Kidney (tissue), 14 donors: ENCODE measurements around the gene HERC4. TPM values are rescaled to one million over a fixed set of nuclear protein-coding genes. Genes with fewer than 3 reads are reported as not detected.

Experiments
- DNase-seq, 5 donors: peaks; one replicate each; pipeline ENCODE4 v3.0.0-alpha.2; 2013 to 2020
- FAIRE-seq: peaks from 2 replicates; lab custom pipeline; 2012; peaks lifted over from hg19 to GRCh38; lab: Jason Lieb, UNC
- H3K27ac ChIP-seq, 2 donors: one replicate each; pipeline ENCODE4 v1.7.0; 2013; ENCODE audit warnings: low read depth in 2 of 2, low read length in 2 of 2, inconsistent platforms in 1 of 2
- H3K27me3 ChIP-seq: one replicate; pipeline ENCODE4 v1.7.1; 2013; ENCODE audit warnings: low read length, inconsistent platforms; ENCODE audit not compliant: control insufficient read depth, insufficient read depth
- H3K36me3 ChIP-seq, 3 donors: one replicate each; pipeline versions ENCODE4 v1.7.0 to v1.7.1; 2013; ENCODE audit warnings: low read length in 3 of 3, control low read depth in 1 of 3, inconsistent platforms in 1 of 3; ENCODE audit not compliant: insufficient read depth in 3 of 3, control insufficient read depth in 2 of 3
- H3K4me1 ChIP-seq, 3 donors: one replicate each; pipeline versions ENCODE4 v1.7.0 to v1.7.1; 2013; ENCODE audit warnings: low read length in 3 of 3, inconsistent platforms in 1 of 3, low read depth in 1 of 3; ENCODE audit not compliant: control insufficient read depth in 2 of 3, insufficient read depth in 2 of 3
- H3K4me3 ChIP-seq, 3 donors: one replicate each; pipeline versions ENCODE4 v1.7.0 to v1.8.1; 2013; ENCODE audit warnings: low read length in 3 of 3, control low read depth in 1 of 3, inconsistent platforms in 1 of 3
- H3K9ac ChIP-seq, 3 donors: one replicate each; pipeline versions ENCODE4 v1.7.0 to v1.7.1; 2013; ENCODE audit warnings: low read length in 3 of 3, control low read depth in 1 of 3, inconsistent platforms in 1 of 3
- H3K9me3 ChIP-seq, 3 donors: one replicate each; pipeline versions ENCODE4 v1.7.0 to v1.7.1; 2013; ENCODE audit warnings: low read length in 3 of 3, control low read depth in 1 of 3, inconsistent platforms in 1 of 3; ENCODE audit not compliant: control insufficient read depth in 2 of 3, insufficient read depth in 1 of 3
- CTCF ChIP-seq: IDR thresholded peaks from 3 replicates; pipeline ENCODE4 v1.5.1; 2012; ENCODE audit warnings: mild to moderate bottlenecking, moderate library complexity, borderline replicate concordance; ENCODE audit not compliant: insufficient read depth; ENCODE audit errors: extremely low read depth
- intact Hi-C: fragments of 100-400 bp; cut with DNase I; formaldehyde crosslinking; loops from one replicate; pipeline ENCODE4 v1.11.1; 2022
- polyA plus RNA-seq: library from polyadenylated mRNA; stranded (reverse); fragments of 350-450 nt; fragmentation: Illumina TruSeq; extraction: RNeasy Lipid Tissue Mini Kit (QIAGEN cat#74804); gene quantifications from one replicate; pipeline ENCODE4 v1.2.3, GENCODE V29; 2014; ENCODE audit warnings: low read depth, low replicate concordance; ENCODE audit not compliant: insufficient read depth
- total RNA-seq: library from RNA; stranded (reverse); fragmentation: NEBNext Ultra II Directional; extraction: Animal tissue kit (Norgen Biotek cat#: 25700); gene quantifications from one replicate; pipeline ENCODE4 v1.2.1, GENCODE V29; 2021
- donor health status: control.
- donor health status: control.
- donor health status: control.
- donor health status: control.
- donor health status: control.
- donor health status: DM: yes; HTN: yes; CAD: no.
- donor health status: Normal renal cell carcinoma (clear cell type).

The HERC4 gene
- total and polyA plus RNA-seq, 2 donors from 2014 or later = 13.3 to 47.1 TPM

GRCh38 chr10:68112837-68113236, 37.8 kb upstream of the HERC4 start:
- Histone ChIP-seq H3K27ac (no peak overlapping the region), H3K9ac (no peak overlapping the region), H3K4me1 (no peaks in the 10 kb centered on the region), H3K27me3 (no peaks in the 10 kb centered on the region), H3K36me3 (no peaks in the 10 kb centered on the region), H3K4me3 (no peak overlapping the region), H3K9me3 (no peaks in the 10 kb centered on the region)
- no peak for FAIRE-seq
- TF ChIP-seq CTCF = no peak
- no peak for DNase-seq
- intact Hi-C loops = no loop called here

GRCh38 chr10:68111584-68111983, 36.5 kb upstream of the HERC4 start:
- no peaks in the 10 kb centered on the region for H3K4me1 ChIP-seq
- no peak overlapping the region for H3K4me3 ChIP-seq
- H3K9ac ChIP-seq = no peak overlapping the region
- H3K27me3 ChIP-seq = no peaks in the 10 kb centered on the region
- H3K27ac ChIP-seq = no peak overlapping the region
- DNase-seq = no peak
- intact Hi-C loops = no loop called here
- no peak for FAIRE-seq
- no peaks in the 10 kb centered on the region for H3K36me3 ChIP-seq
- no peaks in the 10 kb centered on the region for H3K9me3 ChIP-seq
- no peak for TF ChIP-seq CTCF

- no peak overlapping the region for H3K4me3 ChIP-seq
- no peak overlapping the region for H3K9ac ChIP-seq
- DNase-seq = peak in 1 of 5 donors; percentile 19
- no peaks in the 10 kb centered on the region for H3K9me3 ChIP-seq
- no peaks in the 10 kb centered on the region for H3K4me1 ChIP-seq
- TF ChIP-seq CTCF = no peak
- no peak overlapping the region for H3K27ac ChIP-seq
- intact Hi-C loops = no loop called here
- no peaks in the 10 kb centered on the region for H3K27me3 ChIP-seq
- H3K36me3 ChIP-seq = no peaks in the 10 kb centered on the region
- no peak for FAIRE-seq
These were observed 34.9 kb upstream of the HERC4 start for GRCh38 chr10:68110027-68110426.

- intact Hi-C loops = no loop called here
- Histone ChIP-seq H3K9me3 (no peaks in the 10 kb centered on the region), H3K27me3 (no peaks in the 10 kb centered on the region), H3K36me3 (no peaks in the 10 kb centered on the region), H3K27ac (no peak within 1 kb of the TSS), H3K9ac (no peak within 1 kb of the TSS), H3K4me3 (no peak within 1 kb of the TSS), H3K4me1 (no peaks in the 10 kb centered on the region)
- DNase-seq (peak in 1 of 5 donors; percentile 4), FAIRE-seq (no peak)
- TF ChIP-seq CTCF = no peak
These were observed 34.2 kb upstream of the HERC4 start, which contains the start of gene MYPN for GRCh38 chr10:68109331-68109730. TSS of gene MYPN (plus strand) at chr10:68109488. CDS start at chr10:68121439, 11,951 bp downstream.
